NCI-H526 treated with DMSO at 0.1 percent for 48 hours (cell line): ENCODE results near the gene CCL18.
"Not testable (repeated sequence)": the region's sequence is repeated elsewhere in the genome, so short reads cannot be mapped to it uniquely, and the experiment has no call there.

Experiments
- DNase-seq: peaks from one replicate; lab custom pipeline; 2025; lab: John Stamatoyannopoulos, UW

CCL18 gene

GRCh38 chr17:36063786-36064541 lies at the start of gene CCL18:
CCL18 (plus strand) TSS chr17:36064272; CDS start chr17:36064343, 71 bp downstream.
- DNase-seq: no peak

GRCh38 chr17:36014946-36015345 lies 49.1 kb upstream of the CCL18 start:
- no peak for DNase-seq

GRCh38 chr17:36015895-36016294 lies 48.2 kb upstream of the CCL18 start:
- not testable (repeated sequence) for DNase-seq

GRCh38 chr17:36016555-36016954 lies 47.5 kb upstream of the CCL18 start:
- DNase-seq: no peak

- no peak for DNase-seq
Observed at GRCh38 chr17:36017799-36018198, 46.3 kb upstream of the CCL18 start, which contains the start of gene CCL23. CCL23 (minus strand) TSS chr17:36017972; CDS start chr17:36017897, 75 bp downstream.

GRCh38 chr17:36019423-36019822 lies 44.6 kb upstream of the CCL18 start:
- DNase-seq: no peak

GRCh38 chr17:36024106-36024869 lies 39.8 kb upstream of the CCL18 start:
- no peak for DNase-seq

- DNase-seq: no peak
Observed at GRCh38 chr17:36027761-36028160, 36.3 kb upstream of the CCL18 start.

GRCh38 chr17:36030956-36031355 lies 33.1 kb upstream of the CCL18 start:
- DNase-seq: no peak

- no peak for DNase-seq
Observed at GRCh38 chr17:36034127-36034526, 29.9 kb upstream of the CCL18 start.

- no peak for DNase-seq
Observed at GRCh38 chr17:36036235-36036634, 27.8 kb upstream of the CCL18 start.

GRCh38 chr17:36048066-36048465 lies 16.0 kb upstream of the CCL18 start:
- no peak for DNase-seq

- no peak for DNase-seq
Observed at GRCh38 chr17:36049643-36050042, 14.4 kb upstream of the CCL18 start.

GRCh38 chr17:36055171-36055570 lies 8.9 kb upstream of the CCL18 start:
- no peak for DNase-seq

GRCh38 chr17:36055921-36056520 lies 8.1 kb upstream of the CCL18 start:
- no peak for DNase-seq

GRCh38 chr17:36057911-36058310 lies 6.2 kb upstream of the CCL18 start:
- DNase-seq: no peak

- no peak for DNase-seq
Observed at GRCh38 chr17:36059406-36059805, 4.7 kb upstream of the CCL18 start.

- no peak for DNase-seq
Observed at GRCh38 chr17:36060816-36061215, 3.3 kb upstream of the CCL18 start.

- no peak for DNase-seq
Observed at GRCh38 chr17:36066365-36066985, 2.4 kb downstream of the CCL18 start.

GRCh38 chr17:36068524-36068923 lies 4.5 kb downstream of the CCL18 start:
- DNase-seq: no peak

GRCh38 chr17:36069136-36069535 lies 5.1 kb downstream of the CCL18 start:
- DNase-seq: no peak

- DNase-seq: no peak
Observed at GRCh38 chr17:36070427-36070826, 6.4 kb downstream of the CCL18 start.
